MCF 10A (cell line): Measurements from ENCODE around the gene PALLD. TPM values are rescaled to one million over a fixed set of nuclear protein-coding genes. Genes with fewer than 3 reads are reported as not detected.

ENCODE experiments used
- BruUV-seq: library from RNA; stranded (reverse); fragments of 400-500 nt; replicated peaks from 2 replicates; lab custom pipeline; 2021; lab: Mats Ljungman, UMichigan
- CTCF ChIA-PET: fragments of 300-600 bp; sonication (Branson Sonifier 250); formaldehyde crosslinking; extraction: SDS; loops from one replicate; lab custom pipeline; 2021; ENCODE audit warnings: antibody characterized with exemption, inconsistent platforms; lab: Yijun Ruan, JAX
- POLR2A ChIA-PET: fragments of 300-600, 350-650 bp; sonication (Branson Sonifier 250); formaldehyde crosslinking; extraction: SDS; loops from one replicate; lab custom pipeline; 2020; ENCODE audit warnings: antibody characterized with exemption, inconsistent platforms; lab: Yijun Ruan, JAX
- DNase-seq: peaks from one replicate; pipeline ENCODE4 v3.0.0-alpha.2; 2018; ENCODE audit not compliant: unreplicated experiment
- H3K27ac Mint-ChIP-seq: one replicate; pipeline ENCODE4 v1.8.0; 2022; ENCODE audit warnings: mild to moderate bottlenecking, low read depth, mixed read lengths; ENCODE audit not compliant: unreplicated experiment
- H3K27me3 Mint-ChIP-seq: one replicate; pipeline ENCODE4 v1.8.0; 2022; ENCODE audit warnings: mixed read lengths; ENCODE audit not compliant: insufficient read depth, unreplicated experiment
- H3K36me3 Mint-ChIP-seq: one replicate; pipeline ENCODE4 v1.8.0; 2022; ENCODE audit warnings: mild to moderate bottlenecking, moderate library complexity, mixed read lengths; ENCODE audit not compliant: insufficient read depth, unreplicated experiment
- H3K4me1 Mint-ChIP-seq: one replicate; pipeline ENCODE4 v1.8.0; 2022; ENCODE audit warnings: mixed read lengths; ENCODE audit not compliant: insufficient read depth, unreplicated experiment
- H3K4me3 Mint-ChIP-seq: one replicate; pipeline ENCODE4 v1.8.0; 2022; ENCODE audit warnings: mild to moderate bottlenecking, moderate library complexity, mixed read lengths; ENCODE audit not compliant: unreplicated experiment
- H3K9me3 Mint-ChIP-seq: one replicate; pipeline ENCODE4 v1.8.0; 2022; ENCODE audit warnings: mixed read lengths; ENCODE audit not compliant: unreplicated experiment
- CTCF ChIP-seq: fragments of 200-600 bp; IDR thresholded peaks from one replicate; pipeline ENCODE4 v1.8.0; 2022; ENCODE audit warnings: antibody characterized with exemption, mild to moderate bottlenecking; ENCODE audit not compliant: unreplicated experiment
- intact Hi-C: fragments of 100-400 bp; cut with micrococcal nuclease; formaldehyde crosslinking; loops from 2 replicates; pipeline ENCODE4 v1.14.1; 2022
- total RNA-seq: library from RNA; stranded (reverse); gene quantifications from 2 replicates; pipeline ENCODE4 v1.2.3, GENCODE V29; 2022

The PALLD gene
- total RNA-seq, 1 experiment from 2014 or later: 191 TPM

DNA sequence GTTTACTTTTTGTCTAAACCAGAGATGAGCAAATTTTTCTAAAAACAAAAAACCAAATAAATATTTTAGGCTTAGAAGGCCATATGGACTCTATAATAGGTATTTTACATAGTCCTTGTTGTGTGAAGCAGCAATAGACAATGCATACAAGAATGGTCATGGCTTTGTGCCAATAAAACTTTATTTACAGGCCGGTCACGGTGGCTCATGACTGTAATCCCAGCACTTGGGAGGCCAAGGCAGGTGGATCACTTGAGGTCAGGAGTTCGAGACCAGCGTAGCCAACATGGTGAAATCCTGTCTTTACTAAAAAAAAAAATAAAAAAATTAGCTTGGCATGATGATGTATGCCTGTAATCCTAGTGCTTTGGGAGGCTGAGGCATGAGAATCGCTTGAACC is 285.6 kb downstream of the PALLD start:
- no TSS peak for BruUV-seq
- intact Hi-C loops: no loop called here
- Mint-ChIP-seq H3K36me3 (no peaks in the 10 kb centered on the region), H3K4me3 (no peak overlapping the region), H3K27ac (no peak overlapping the region), H3K27me3 (no peaks in the 10 kb centered on the region), H3K4me1 (peaks cover 11% of the 10 kb centered on the region), H3K9me3 (no peaks in the 10 kb centered on the region)
- no peak for DNase-seq
- POLR2A ChIA-PET: interaction anchor here (1.1 to 1.2 kb wide), 2 partner anchors 29 to 72 kb away, joined by 3 to 4 read pairs; no protein-coding TSS in a partner anchor
- CTCF ChIA-PET: interaction anchor here (0.8 kb wide), 1 partner anchor 11 kb away, joined by 3 read pairs; no protein-coding TSS in a partner anchor
- no peak for TF ChIP-seq CTCF

DNA sequence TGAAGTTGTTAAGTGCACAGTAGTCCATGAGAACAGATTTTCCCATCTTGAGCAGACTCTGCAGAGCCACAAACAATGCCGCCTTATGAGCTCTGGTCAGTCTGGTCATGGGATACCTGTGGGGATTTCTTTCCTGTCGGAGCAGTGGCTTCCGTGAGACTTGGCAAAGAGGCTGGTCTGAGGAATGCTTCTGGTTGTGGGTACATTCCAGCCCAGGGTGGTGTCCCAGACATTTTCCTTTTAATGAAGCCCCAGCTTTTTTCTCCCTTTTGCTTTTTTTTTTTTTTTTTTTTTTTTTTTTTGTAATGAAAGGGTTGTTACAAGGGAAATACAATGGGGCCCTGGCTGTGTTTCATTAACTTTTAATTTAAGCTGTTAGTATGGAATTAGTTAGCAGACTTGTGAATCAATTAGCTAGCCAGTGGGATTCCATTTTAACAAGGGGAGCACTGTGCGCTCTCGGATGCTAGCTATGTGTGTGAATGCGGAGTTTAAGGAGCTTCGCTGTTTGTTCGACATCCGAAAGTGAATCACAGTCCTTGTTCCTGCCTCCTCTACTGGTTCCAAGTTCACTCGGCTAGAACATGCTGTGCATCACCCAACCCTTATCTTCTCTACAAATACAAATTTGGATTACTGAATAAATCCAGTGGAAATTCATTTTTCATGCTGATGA is 288.1 kb downstream of the PALLD start:
- Mint-ChIP-seq H3K36me3 (no peaks in the 10 kb centered on the region), H3K27me3 (no peaks in the 10 kb centered on the region), H3K4me3 (peak overlapping the region; percentile 33), H3K4me1 (peaks cover 18% of the 10 kb centered on the region), H3K27ac (peak overlapping the region; percentile 28), H3K9me3 (no peaks in the 10 kb centered on the region)
- BruUV-seq: no TSS peak
- ChIA-PET POLR2A (interaction anchor here (0.6 to 1.4 kb wide), 9 partner anchors 9 to 498 kb away, joined by 3 to 12 read pairs (median 3); no protein-coding TSS in a partner anchor), CTCF (interaction anchor here (0.6 to 1.0 kb wide), 10 partner anchors 18 to 187 kb away, joined by 3 to 4 read pairs (median 3); no protein-coding TSS in a partner anchor)
- peak; percentile 38 for DNase-seq
- TF ChIP-seq CTCF: no peak
- intact Hi-C loops: no loop called here

DNA sequence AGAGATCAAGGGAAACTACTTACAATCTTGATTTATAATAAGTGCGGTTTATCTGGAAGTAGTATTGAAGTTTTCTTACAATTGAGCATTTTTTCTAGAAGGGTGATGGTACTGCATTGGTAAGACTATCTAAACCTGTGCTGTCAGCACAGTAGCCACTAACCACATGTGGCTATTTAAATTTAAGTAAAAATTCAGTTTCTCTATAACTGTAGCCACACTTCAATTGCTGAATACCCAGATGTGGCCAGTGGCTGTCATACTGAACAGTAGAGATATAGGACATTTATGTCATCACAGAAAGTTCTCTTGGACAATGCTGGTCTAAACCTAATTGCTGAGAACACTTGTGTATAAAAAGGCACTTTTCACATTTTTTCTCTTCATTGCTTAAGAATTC is 290.5 kb downstream of the PALLD start:
- BruUV-seq: no TSS peak
- Mint-ChIP-seq H3K4me1 (peaks cover 30% of the 10 kb centered on the region), H3K9me3 (no peaks in the 10 kb centered on the region), H3K27ac (no peak overlapping the region), H3K36me3 (no peaks in the 10 kb centered on the region), H3K27me3 (no peaks in the 10 kb centered on the region), H3K4me3 (no peak overlapping the region)
- CTCF ChIA-PET: no interaction called here
- POLR2A ChIA-PET: interaction anchor here (0.7 kb wide), 2 partner anchors 54 to 73 kb away, joined by 3 to 4 read pairs; no protein-coding TSS in a partner anchor
- TF ChIP-seq CTCF: no peak
- intact Hi-C loops: no loop called here
- no peak for DNase-seq

- Mint-ChIP-seq H3K36me3 (no peaks in the 10 kb centered on the region), H3K4me1 (peaks cover 30% of the 10 kb centered on the region), H3K27ac (no peak overlapping the region), H3K9me3 (no peaks in the 10 kb centered on the region), H3K27me3 (no peaks in the 10 kb centered on the region), H3K4me3 (no peak overlapping the region)
- intact Hi-C loops: no loop called here
- no peak for TF ChIP-seq CTCF
- no peak for DNase-seq
- ChIA-PET CTCF (no interaction called here), POLR2A (interaction anchor here (0.7 kb wide), 2 partner anchors 55 to 74 kb away, joined by 3 to 4 read pairs; no protein-coding TSS in a partner anchor)
- no TSS peak for BruUV-seq
Observed at GRCh38 chr4:168787801-168788595, 291.1 kb downstream of the PALLD start.
